H1 (cell line): ENCODE results near the gene CBLC. TPM values are rescaled to one million over a fixed set of nuclear protein-coding genes. Genes with fewer than 3 reads are reported as not detected.

Experiments
- CTCF ChIA-PET: fragments of 300-600 bp; sonication (Branson Sonifier 250); formaldehyde crosslinking; loops from one replicate; lab custom pipeline; 2021; ENCODE audit not compliant: partially characterized antibody; lab: Charles Lee
- POLR2A ChIA-PET: fragments of 300-600 bp; sonication (Branson Sonifier 250); formaldehyde crosslinking; loops from one replicate; lab custom pipeline; 2021; ENCODE audit warnings: inconsistent platforms; ENCODE audit not compliant: partially characterized antibody; lab: Charles Lee
- DNase-seq, 2 experiments: peaks; one replicate each; pipeline versions ENCODE4 v3.0.0 to v3.0.0-alpha.2; 2010 to 2022; ENCODE audit warnings: low spot score in 2 of 2, low read depth in 1 of 2, mixed read lengths in 1 of 2
- FAIRE-seq: peaks from 2 replicates; lab custom pipeline; 2011; peaks lifted over from hg19 to GRCh38; lab: Jason Lieb, UNC
- H2AFZ ChIP-seq: 2 replicates; pipeline ENCODE4 v1.8.1; 2012; ENCODE audit warnings: low read length, inconsistent platforms
- H2AK5ac ChIP-seq: 2 replicates; pipeline ENCODE4 v1.6.1; 2013; ENCODE audit warnings: low read depth, low read length
- H2BK120ac ChIP-seq: replicated peaks from 2 replicates; pipeline ENCODE3; 2013; ENCODE audit warnings: low read depth, low read length, inconsistent platforms
- H2BK12ac ChIP-seq: 2 replicates; pipeline ENCODE4 v1.6.1; 2013; ENCODE audit warnings: low read depth, low read length
- H2BK15ac ChIP-seq: 2 replicates; pipeline ENCODE4 v1.6.1; 2013; ENCODE audit warnings: low read length
- H2BK20ac ChIP-seq: 2 replicates; pipeline ENCODE4 v1.6.1; 2013; ENCODE audit warnings: low read length
- H2BK5ac ChIP-seq: 2 replicates; pipeline ENCODE4 v1.6.1; 2013; ENCODE audit warnings: low read depth, low read length
- H3K14ac ChIP-seq: 2 replicates; pipeline ENCODE4 v1.6.1; 2013; ENCODE audit warnings: inconsistent platforms; ENCODE audit not compliant: insufficient read length
- H3K18ac ChIP-seq: 2 replicates; pipeline ENCODE4 v1.6.1; 2013; ENCODE audit warnings: low read length; ENCODE audit errors: extremely low read depth
- H3K23ac ChIP-seq: 2 replicates; pipeline ENCODE4 v1.6.1; 2013; ENCODE audit warnings: inconsistent platforms; ENCODE audit not compliant: insufficient read length
- H3K23me2 ChIP-seq: 2 replicates; pipeline ENCODE4 v1.6.1; 2013; ENCODE audit warnings: low read depth, low read length
- H3K27ac ChIP-seq: 2 replicates; pipeline ENCODE4 v1.6.1; 2011; ENCODE audit warnings: low read depth, low read length, inconsistent platforms
- H3K27me3 ChIP-seq, 4 experiments: replicated peaks in 1 of 4; 1 replicate in 1 of 4; 2 replicates in 3 of 4; pipeline versions ENCODE4 v1.6.1 to v1.8.1; 2011 to 2013; ENCODE audit warnings: low read length in 3 of 4, mild to moderate bottlenecking in 3 of 4, inconsistent platforms in 2 of 4, mixed read lengths in 2 of 4, moderate library complexity in 1 of 4; ENCODE audit not compliant: control insufficient read depth in 3 of 4, insufficient read depth in 3 of 4; ENCODE audit errors: extremely low read depth in 1 of 4
- H3K36me3 ChIP-seq, 4 experiments: 2 replicates each; pipeline versions ENCODE4 v1.6.1 to v1.8.1; 2011 to 2013; ENCODE audit warnings: mild to moderate bottlenecking in 4 of 4, low read length in 3 of 4, moderate library complexity in 2 of 4, control low read depth in 1 of 4, inconsistent platforms in 1 of 4; ENCODE audit not compliant: insufficient read depth in 4 of 4, control insufficient read depth in 2 of 4
- H3K4ac ChIP-seq: replicated peaks from 2 replicates; pipeline ENCODE3; 2013; ENCODE audit warnings: low read length, low read depth, mixed read lengths, inconsistent platforms; ENCODE audit not compliant: insufficient read length
- H3K4me1 ChIP-seq, 4 experiments: replicated peaks in 1 of 4; 1 replicate in 1 of 4; 2 replicates in 3 of 4; pipeline versions ENCODE4 v1.6.1 to v1.8.1; 2011 to 2013; ENCODE audit warnings: low read length in 3 of 4, inconsistent platforms in 2 of 4, mixed read lengths in 1 of 4; ENCODE audit not compliant: insufficient read depth in 4 of 4, control insufficient read depth in 3 of 4
- H3K4me2 ChIP-seq, 2 experiments: 2 replicates each; pipeline versions ENCODE4 v1.6.1 to v1.8.1; 2011 to 2013; ENCODE audit warnings: low read depth in 2 of 2, low read length in 2 of 2, control low read depth in 1 of 2, inconsistent platforms in 1 of 2, mild to moderate bottlenecking in 1 of 2; ENCODE audit not compliant: insufficient read depth in 1 of 2
- H3K4me3 ChIP-seq, 4 experiments: fragments of 200-600, 300-600 bp in 1 of 4; sonication (generic), shearing (Covaris generic), sonication (Bioruptor Twin) in 1 of 4; 2 replicates each; pipeline versions ENCODE4 v1.5.1 to v1.8.1; 2011 to 2016; ENCODE audit warnings: low read length in 4 of 4, low read depth in 3 of 4, control low read depth in 2 of 4, inconsistent platforms in 2 of 4, mild to moderate bottlenecking in 2 of 4, mixed read lengths in 1 of 4, moderate library complexity in 1 of 4; ENCODE audit not compliant: insufficient read depth in 2 of 4; ENCODE audit errors: extremely low read depth in 1 of 4
- H3K56ac ChIP-seq: replicated peaks from 2 replicates; pipeline ENCODE3; 2013; ENCODE audit warnings: low read depth, mild to moderate bottlenecking, mixed read lengths, low read length, inconsistent platforms; ENCODE audit not compliant: insufficient read length
- H3K79me1 ChIP-seq: 2 replicates; pipeline ENCODE4 v1.6.1; 2013; ENCODE audit warnings: low read depth, low read length, control low read depth
- H3K79me2 ChIP-seq, 2 experiments: 2 replicates each; pipeline versions ENCODE4 v1.6.1 to v1.8.1; 2012 to 2013; ENCODE audit warnings: low read length in 2 of 2, mild to moderate bottlenecking in 2 of 2, inconsistent platforms in 1 of 2; ENCODE audit not compliant: insufficient read depth in 2 of 2, control insufficient read depth in 1 of 2
- H3K9ac ChIP-seq, 4 experiments: replicated peaks in 1 of 4; 1 replicate in 1 of 4; 2 replicates in 3 of 4; pipeline versions ENCODE4 v1.6.1 to v1.8.1; 2011 to 2013; ENCODE audit warnings: low read depth in 3 of 4, low read length in 3 of 4, control low read depth in 2 of 4, mild to moderate bottlenecking in 2 of 4, moderate library complexity in 2 of 4, inconsistent platforms in 1 of 4; ENCODE audit errors: extremely low read depth in 1 of 4
- H3K9me3 ChIP-seq, 2 experiments: 2 replicates each; pipeline versions ENCODE4 v1.6.1 to v1.8.1; 2012 to 2013; ENCODE audit warnings: mild to moderate bottlenecking in 2 of 2, moderate library complexity in 2 of 2, control low read depth in 1 of 2, inconsistent platforms in 1 of 2, low read depth in 1 of 2, low read length in 1 of 2, mixed read lengths in 1 of 2; ENCODE audit not compliant: insufficient read depth in 2 of 2
- H4K20me1 ChIP-seq, 2 experiments: replicated peaks in 1 of 2; 2 replicates each; pipeline versions ENCODE3 to v1.8.1; 2011 to 2013; ENCODE audit warnings: inconsistent platforms in 2 of 2, low read length in 2 of 2, mild to moderate bottlenecking in 1 of 2; ENCODE audit not compliant: insufficient read depth in 2 of 2, control insufficient read depth in 1 of 2
- H4K5ac ChIP-seq: 2 replicates; pipeline ENCODE4 v1.6.1; 2013; ENCODE audit warnings: low read length, low read depth, mixed read lengths, inconsistent platforms; ENCODE audit not compliant: insufficient read length
- H4K8ac ChIP-seq: 2 replicates; pipeline ENCODE4 v1.8.0; 2013; ENCODE audit warnings: mild to moderate bottlenecking, moderate library complexity, low read length, inconsistent platforms; ENCODE audit not compliant: insufficient read depth; ENCODE audit errors: extremely low read depth
- H4K91ac ChIP-seq: replicated peaks from 2 replicates; pipeline ENCODE3; 2013; ENCODE audit warnings: low read length, mixed read lengths, inconsistent platforms; ENCODE audit not compliant: insufficient read length
- BCL11A ChIP-seq, 2 experiments: IDR thresholded peaks; one replicate each; pipeline ENCODE4 v1.6.1; 2011; ENCODE audit warnings: low read depth in 2 of 2, low read length in 2 of 2, mild to moderate bottlenecking in 2 of 2
- CBX8 ChIP-seq: fragments of 300-800, 300-1000 bp; sonication (generic); IDR thresholded peaks from 2 replicates; pipeline ENCODE4 v1.7.1; 2016; ENCODE audit warnings: low read depth, low read length, borderline replicate concordance
- CREB1 ChIP-seq: IDR thresholded peaks from 2 replicates; pipeline ENCODE4 v1.6.1; 2012; ENCODE audit warnings: inconsistent platforms
- E2F6 ChIP-seq: IDR thresholded peaks from 2 replicates; pipeline ENCODE4 v1.6.1; 2012; ENCODE audit warnings: inconsistent platforms
- EP300 ChIP-seq, 2 experiments: IDR thresholded peaks; 1 replicate in 1 of 2; 2 replicates in 1 of 2; pipeline ENCODE4 v1.6.1; 2011 to 2012; ENCODE audit warnings: low read depth in 2 of 2, low read length in 2 of 2, mild to moderate bottlenecking in 2 of 2, borderline replicate concordance in 1 of 2, inconsistent platforms in 1 of 2, moderate library complexity in 1 of 2
- FOSL1 ChIP-seq: IDR thresholded peaks from 2 replicates; pipeline ENCODE4 v1.6.1; 2011; ENCODE audit warnings: mild to moderate bottlenecking, low read depth, low read length, moderate library complexity; ENCODE audit not compliant: insufficient read depth
- GABPA ChIP-seq: IDR thresholded peaks from 2 replicates; pipeline ENCODE4 v1.6.1; 2011; ENCODE audit warnings: mild to moderate bottlenecking, low read length, moderate library complexity, borderline replicate concordance; ENCODE audit not compliant: insufficient read depth
- HDAC6 ChIP-seq: IDR thresholded peaks from one replicate; pipeline ENCODE4 v1.7.1; 2012; ENCODE audit warnings: low read depth, mild to moderate bottlenecking, inconsistent platforms, low read length, moderate library complexity
- JUND ChIP-seq: IDR thresholded peaks from 2 replicates; pipeline ENCODE4 v1.6.1; 2011; ENCODE audit warnings: mild to moderate bottlenecking, improper control_type of control experiment, low read length
- MAFK ChIP-seq: IDR thresholded peaks from 2 replicates; pipeline ENCODE4 v1.6.1; 2012; ENCODE audit warnings: low read depth, mild to moderate bottlenecking, improper control_type of control experiment, low read length
- NANOG ChIP-seq: IDR thresholded peaks from 2 replicates; pipeline ENCODE4 v1.6.1; 2011; ENCODE audit warnings: low read length, low read depth, mild to moderate bottlenecking, inconsistent platforms; ENCODE audit not compliant: insufficient read depth, poor library complexity, severe bottlenecking
- POLR2A ChIP-seq, 2 experiments: IDR thresholded peaks; 1 replicate in 1 of 2; 2 replicates in 1 of 2; pipeline ENCODE4 v1.6.1; 2011; ENCODE audit warnings: low read depth in 2 of 2, low read length in 2 of 2, mild to moderate bottlenecking in 2 of 2; ENCODE audit errors: control extremely low read depth in 1 of 2
- RBBP5 ChIP-seq: IDR thresholded peaks from 2 replicates; pipeline ENCODE4 v1.7.1; 2012; ENCODE audit warnings: low read depth, mild to moderate bottlenecking, inconsistent platforms, low read length, moderate library complexity, borderline replicate concordance
- RFX5 ChIP-seq: IDR thresholded peaks from 2 replicates; pipeline ENCODE4 v1.6.1; 2011; ENCODE audit warnings: low read depth, low read length, improper control_type of control experiment, borderline replicate concordance
- WGBS, 2 experiments: shearing (Covaris generic) in 1 of 2; methylation state at CpG; one replicate each; pipeline versions ENCODE4 v1.1.6 to v1.1.7; 2013 to 2015; ENCODE audit warnings: low lambda C conversion rate in 2 of 2, mixed read lengths in 2 of 2, inconsistent platforms in 1 of 2, low coverage in 1 of 2, missing lambda C conversion rate in 1 of 2; ENCODE audit not compliant: insufficient replicate concordance in 2 of 2, insufficient coverage in 1 of 2, insufficient read length in 1 of 2; ENCODE audit errors: extremely low coverage in 1 of 2, missing lambda C conversion rate in 1 of 2; 5-methylcytosine and 5-hydroxymethylcytosine counted together
- polyA plus RNA-seq, 7 experiments: library from polyadenylated mRNA; depleted of rRNA in 3 of 7; stranded (reverse) in 5 of 7; unstranded in 2 of 7; fragments of >200 nt in 5 of 7; fragments of 200-250 nt in 2 of 7; gene quantifications; 1 replicate in 5 of 7; 2 replicates in 1 of 7; 4 replicates in 1 of 7; pipeline versions ENCODE4 v1.2.1 to v1.2.3, GENCODE V29; 2011 to 2013; ENCODE audit warnings: missing spikeins in 2 of 7, mixed read lengths in 2 of 7
- total RNA-seq: library from RNA; stranded (reverse); fragmentation: NEBNext Ultra II Directional; extraction: Animal tissue kit (Norgen Biotek cat#: 25700); gene quantifications from 2 replicates; pipeline ENCODE4 v1.2.1, GENCODE V29; 2021

The CBLC gene
- total and polyA plus RNA-seq, 2 of the 8 experiments (the other 6 are each of a cell fraction or from before 2014, with no cell fraction given): 17.4 to 35.7 TPM

GRCh38 chr19:44823373-44823698 lies 45.6 kb downstream of the CBLC start:
- Histone ChIP-seq H3K4ac (no peak overlapping the region), H3K14ac (no peak overlapping the region), H4K8ac (no peak overlapping the region), H3K4me2 (no peak overlapping the region), H3K4me1 (0 out of 7 replicates have a peak, but pooled peaks cover 0 to 3% (median 0%) of the 10 kb centered on the region in 4 experiments), H3K27ac (no peak overlapping the region), H4K5ac (no peak overlapping the region), H3K79me1 (no peaks in the 10 kb centered on the region; the same call in 1 of the 2 replicates), H2AFZ (no peak overlapping the region), H3K18ac (no peak overlapping the region), H2AK5ac (no peak overlapping the region), H2BK12ac (no peak overlapping the region), H3K56ac (no peak overlapping the region), H3K27me3 (peaks cover 1 to 24% (median 7%) of the 10 kb centered on the region in 4 experiments; a peak in 6 of 7 replicates), H2BK120ac (no peak overlapping the region), H2BK20ac (no peak overlapping the region), H3K9me3 (no peaks in the 10 kb centered on the region), H4K91ac (no peak overlapping the region), H2BK15ac (no peak overlapping the region), H2BK5ac (no peak overlapping the region), H3K36me3 (peaks cover 0 to 17% (median 3%) of the 10 kb centered on the region in 4 experiments; a peak in 4 of 8 replicates), H4K20me1 (no peaks in the 10 kb centered on the region), H3K23me2 (peaks cover 8% of the 10 kb centered on the region; the same call in 1 of the 2 replicates), H3K79me2 (no peaks in the 10 kb centered on the region), H3K23ac (no peak overlapping the region), H3K4me3 (no peak overlapping the region), H3K9ac (no peak overlapping the region)
- ChIA-PET POLR2A (interaction anchor here (0.6 to 4.0 kb wide), 5 partner anchors 12 to 217 kb away, joined by 3 to 37 read pairs (median 10); partner anchors contain the start of gene BCAM), CTCF (interaction anchor here (0.6 to 2.3 kb wide), 9 partner anchors 16 to 251 kb away, joined by 3 to 10 read pairs (median 3); partner anchors contain the start of gene NECTIN2)
- WGBS, 2 experiments: 87% methylated on average over 4 of the region's 4 CpGs; no CpG with 5 or more reads in 1 of the 2 experiments
- no peak for FAIRE-seq
- no peak for DNase-seq
- TF ChIP-seq RFX5 (no peak), HDAC6 (no peak), EP300 (IDR thresholded peaks at IDR 0.05; ENCODE audit: borderline replicate concordance in 1 of 2, low read depth in 2 of 2, low read length in 2 of 2) (no peak), GABPA (no peak), RBBP5 (no peak), POLR2A (IDR thresholded peaks at IDR 0.05; ENCODE audit: control extremely low read depth in 1 of 2, low read depth in 2 of 2, low read length in 2 of 2) (no peak), BCL11A (IDR thresholded peaks at IDR 0.05; ENCODE audit: low read depth in 2 of 2, low read length in 2 of 2) (no peak), FOSL1 (no peak), CBX8 (no peak), NANOG (no peak), MAFK (no peak), E2F6 (no peak), CREB1 (no peak), JUND (no peak)
